RWPE2 (cell line): Measurements from ENCODE around the gene KLHL2.

Source experiments
- ATAC-seq: fragments of 200-7000 bp; cut with Tn5 transposase; 3 replicates; pipeline ENCODE4 v1.9.1; 2021; ENCODE audit warnings: low read depth
- DNase-seq: peaks from one replicate; pipeline ENCODE4 v3.0.0-alpha.2; 2020; ENCODE audit warnings: low spot score
- H3K27ac ChIP-seq: fragments of 450-650 bp; 2 replicates; pipeline ENCODE4 v1.5.1; 2017; ENCODE audit warnings: mild to moderate bottlenecking; ENCODE audit not compliant: poor library complexity, severe bottlenecking
- H3K27me3 ChIP-seq: fragments of 250-450 bp; sonication (Bioruptor Pico); 2 replicates; pipeline ENCODE4 v1.5.1; 2021; ENCODE audit warnings: mild to moderate bottlenecking, moderate library complexity; ENCODE audit not compliant: insufficient read depth, poor library complexity, severe bottlenecking
- H3K36me3 ChIP-seq: fragments of 250-450 bp; sonication (Bioruptor Pico); 2 replicates; pipeline ENCODE4 v1.5.1; 2020; ENCODE audit warnings: low read depth, mild to moderate bottlenecking, moderate library complexity
- H3K4me1 ChIP-seq: fragments of 250-450 bp; sonication (Bioruptor Pico); 2 replicates; pipeline ENCODE4 v1.5.1; 2021; ENCODE audit warnings: mild to moderate bottlenecking, moderate library complexity; ENCODE audit not compliant: insufficient read depth, poor library complexity, severe bottlenecking
- H3K4me3 ChIP-seq: fragments of 250-450 bp; sonication (Bioruptor Pico); 2 replicates; pipeline ENCODE4 v1.5.1; 2021; ENCODE audit warnings: mild to moderate bottlenecking, moderate library complexity; ENCODE audit not compliant: severe bottlenecking
- H3K9me3 ChIP-seq: fragments of 250-450 bp; sonication (Bioruptor Pico); 2 replicates; pipeline ENCODE4 v1.5.1; 2021; ENCODE audit warnings: mild to moderate bottlenecking, moderate library complexity; ENCODE audit not compliant: severe bottlenecking
- CTCF ChIP-seq: fragments of 450-650 bp; IDR thresholded peaks from one replicate; pipeline ENCODE4 v1.5.1; 2017; ENCODE audit warnings: mild to moderate bottlenecking, moderate library complexity; ENCODE audit not compliant: poor library complexity, severe bottlenecking

KLHL2 gene

DNA sequence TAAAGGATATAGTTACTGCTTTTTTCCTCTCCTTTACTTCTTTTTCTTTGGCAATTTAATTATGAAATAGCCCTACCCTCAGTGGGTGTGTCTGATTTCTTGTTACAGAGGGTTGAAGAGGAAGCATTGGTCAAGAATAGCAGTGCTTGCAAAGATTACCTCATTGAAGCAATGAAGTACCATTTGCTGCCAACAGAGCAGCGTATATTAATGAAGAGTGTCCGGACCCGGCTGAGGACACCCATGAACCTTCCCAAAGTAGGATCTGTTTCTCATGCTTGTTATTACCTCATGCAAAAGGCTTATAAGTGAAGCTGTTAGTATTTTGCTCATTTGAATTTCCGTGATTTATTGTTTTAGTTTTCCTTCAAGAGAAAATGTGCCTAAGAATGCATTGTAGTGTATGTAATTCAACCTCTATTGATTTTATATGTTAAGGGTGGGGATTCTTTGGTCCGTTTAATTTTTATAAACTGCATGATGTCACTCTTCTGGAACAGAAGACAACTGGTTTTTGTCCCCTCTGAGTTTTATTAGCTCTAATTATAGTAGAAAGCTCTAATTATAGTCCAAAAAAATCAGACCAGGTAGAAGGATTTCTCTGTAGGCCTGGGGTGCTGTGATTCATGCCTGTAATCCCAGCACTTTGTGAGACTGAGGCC lies 92.2 kb downstream of the KLHL2 start:
- Histone ChIP-seq H3K36me3 (peaks cover 47% of the 10 kb centered on the region), H3K9me3 (no peaks in the 10 kb centered on the region), H3K27ac (no peak overlapping the region), H3K4me3 (no peak overlapping the region), H3K27me3 (no peaks in the 10 kb centered on the region), H3K4me1 (no peaks in the 10 kb centered on the region)
- DNase-seq = no peak
- TF ChIP-seq CTCF = no peak
- no peak for ATAC-seq

- H3K27ac ChIP-seq = no peak overlapping the region
- H3K9me3 ChIP-seq = no peaks in the 10 kb centered on the region
- ATAC-seq (peak; percentile 59; the same call in 1 of the 3 replicates), DNase-seq (no peak)
- peaks cover 46% of the 10 kb centered on the region for H3K36me3 ChIP-seq
- H3K27me3 ChIP-seq = no peaks in the 10 kb centered on the region
- no peak for TF ChIP-seq CTCF
- no peaks in the 10 kb centered on the region for H3K4me1 ChIP-seq
- no peak overlapping the region for H3K4me3 ChIP-seq
Measured at GRCh38 chr4:165301833-165302232, 94.5 kb downstream of the KLHL2 start.

GRCh38 chr4:165302658-165303057 lies 95.3 kb downstream of the KLHL2 start:
- ATAC-seq (no peak), DNase-seq (no peak)
- no peaks in the 10 kb centered on the region for H3K9me3 ChIP-seq
- H3K36me3 ChIP-seq = peaks cover 38% of the 10 kb centered on the region
- TF ChIP-seq CTCF = no peak
- peaks cover 4% of the 10 kb centered on the region for H3K4me1 ChIP-seq
- no peak overlapping the region for H3K4me3 ChIP-seq
- no peaks in the 10 kb centered on the region for H3K27me3 ChIP-seq
- H3K27ac ChIP-seq = no peak overlapping the region

- Histone ChIP-seq H3K36me3 (peaks cover 40% of the 10 kb centered on the region), H3K4me1 (peaks cover 31% of the 10 kb centered on the region), H3K27me3 (no peaks in the 10 kb centered on the region), H3K27ac (peak overlapping the region; percentile 41), H3K9me3 (no peaks in the 10 kb centered on the region), H3K4me3 (no peak overlapping the region)
- DNase-seq (no peak), ATAC-seq (peak; percentile 62)
- TF ChIP-seq CTCF = no peak
Measured at GRCh38 chr4:165308166-165308565, 100.8 kb downstream of the KLHL2 start.

DNA sequence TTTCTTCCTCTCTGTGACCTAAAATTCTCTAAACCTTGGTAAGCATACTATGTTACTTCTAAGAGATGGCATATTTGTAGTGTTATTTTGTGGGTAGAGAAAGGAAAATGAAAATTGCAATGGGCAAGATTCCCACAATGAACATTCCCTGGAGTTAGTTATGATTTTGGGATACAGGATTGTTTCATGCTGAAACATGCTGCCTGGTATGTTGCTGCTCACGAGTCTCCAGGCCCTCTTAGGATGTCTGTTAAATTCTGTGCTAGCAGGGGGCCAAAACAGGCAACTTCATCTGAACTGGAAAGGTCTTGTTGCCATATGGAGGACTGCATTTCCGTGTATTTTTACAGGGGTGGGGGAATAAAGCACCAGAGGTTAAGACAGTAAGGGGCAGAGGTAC lies 101.2 kb downstream of the KLHL2 start:
- Histone ChIP-seq H3K4me1 (peaks cover 31% of the 10 kb centered on the region), H3K4me3 (no peak overlapping the region), H3K27ac (peak overlapping the region; percentile 41), H3K36me3 (peaks cover 44% of the 10 kb centered on the region), H3K9me3 (no peaks in the 10 kb centered on the region), H3K27me3 (no peaks in the 10 kb centered on the region)
- ATAC-seq (peak; percentile 47; the same call in 2 of the 3 replicates), DNase-seq (no peak)
- no peak for TF ChIP-seq CTCF
